ENCODE results near the gene TRIM32. TPM values are rescaled to one million over a fixed set of nuclear protein-coding genes. Genes with fewer than 3 reads are reported as not detected.

TRIM32 gene
- total and polyA plus RNA-seq, 2 of the 13 experiments (the other 11 are each of a cell fraction or from before 2014, with no cell fraction given): 6.5 to 7.7 TPM

DNA sequence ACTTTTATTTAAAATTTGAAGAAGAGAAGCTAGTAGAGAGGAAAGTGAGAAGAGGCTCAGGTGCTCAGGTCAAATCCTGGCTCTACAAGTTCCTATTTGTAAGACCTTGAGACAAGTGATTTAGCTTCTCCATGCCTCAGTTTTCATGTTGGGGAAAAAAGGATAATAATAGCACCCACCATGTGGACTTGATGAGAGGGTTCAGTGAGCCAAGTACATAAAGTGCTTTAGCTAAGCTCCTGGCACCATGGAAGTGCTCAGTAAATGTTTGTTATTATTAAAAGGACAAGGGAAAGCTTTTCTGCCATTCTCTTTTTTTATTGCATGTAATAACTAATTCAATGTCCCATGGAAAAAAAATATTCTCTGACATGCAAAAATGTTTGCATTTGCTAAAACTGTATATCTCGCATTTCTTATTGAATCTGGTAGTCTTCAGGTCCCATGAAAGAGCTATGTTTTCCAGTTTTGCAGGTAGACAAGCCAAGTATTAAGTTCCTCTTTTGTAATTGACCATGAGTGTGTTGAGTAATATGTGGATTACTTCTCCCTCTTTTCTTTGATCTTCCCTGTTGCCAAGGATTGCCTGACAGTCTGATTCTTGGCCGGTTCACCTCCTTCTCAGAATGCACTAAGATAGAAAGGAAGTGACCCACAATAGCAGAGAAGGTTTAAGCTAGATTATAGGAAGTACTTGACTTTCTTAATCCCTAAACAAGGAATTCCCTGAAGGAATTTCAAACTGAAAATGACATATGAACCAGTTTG is 45.6 kb upstream of the TRIM32 start:
- ATAC-seq (no peak), DNase-seq (ENCODE audit: low spot score) (no peak), FAIRE-seq (no peak)
- no TSS peak for BruUV-seq (replicated peaks)
- intact Hi-C loops (cut with micrococcal nuclease; ENCODE audit: unreplicated experiment) (no loop called here), in situ Hi-C loops (cut with HindIII; ENCODE audit: extremely low pct_ligation_motif_present, low pct_unique_long_range_greater_than_20kb) (no loop called here)
- Histone ChIP-seq H3K9ac (ENCODE audit: insufficient read depth, low read depth, low read length) (no peak overlapping the region), H4K20me1 (ENCODE audit: insufficient read depth, low read length) (no peaks in the 10 kb centered on the region), H3K9me3 (ENCODE audit: low read length) (no peaks in the 10 kb centered on the region), H3K4me3 (replicated peaks in 1 of 3; ENCODE audit: insufficient read depth in 1 of 3, low read depth in 2 of 3, low read length in 3 of 3) (no peak overlapping the region), H2AFZ (ENCODE audit: low read length) (no peak overlapping the region), H3K36me3 (replicated peaks in 1 of 2; ENCODE audit: control insufficient read depth in 1 of 2, insufficient read depth in 2 of 2, low read length in 2 of 2) (no peaks in the 10 kb centered on the region; a peak in 1 of 5 replicates), H3K27ac (ENCODE audit: extremely low read length, insufficient read depth, low read length) (no peak overlapping the region), H3K79me2 (ENCODE audit: insufficient read depth, low read length) (no peaks in the 10 kb centered on the region), H3K4me2 (ENCODE audit: low read depth, low read length) (no peak overlapping the region), H3K27me3 (ENCODE audit: control insufficient read depth in 1 of 2, insufficient read depth in 2 of 2, low read length in 2 of 2) (no peaks in the 10 kb centered on the region), H3K4me1 (ENCODE audit: insufficient read depth, low read length) (no peaks in the 10 kb centered on the region)
- no peak for TF ChIP-seq ZNF230 (CRISPR knock-in tag; IDR thresholded peaks at IDR 0.05)
- TF ChIP-seq, protein P1, sequence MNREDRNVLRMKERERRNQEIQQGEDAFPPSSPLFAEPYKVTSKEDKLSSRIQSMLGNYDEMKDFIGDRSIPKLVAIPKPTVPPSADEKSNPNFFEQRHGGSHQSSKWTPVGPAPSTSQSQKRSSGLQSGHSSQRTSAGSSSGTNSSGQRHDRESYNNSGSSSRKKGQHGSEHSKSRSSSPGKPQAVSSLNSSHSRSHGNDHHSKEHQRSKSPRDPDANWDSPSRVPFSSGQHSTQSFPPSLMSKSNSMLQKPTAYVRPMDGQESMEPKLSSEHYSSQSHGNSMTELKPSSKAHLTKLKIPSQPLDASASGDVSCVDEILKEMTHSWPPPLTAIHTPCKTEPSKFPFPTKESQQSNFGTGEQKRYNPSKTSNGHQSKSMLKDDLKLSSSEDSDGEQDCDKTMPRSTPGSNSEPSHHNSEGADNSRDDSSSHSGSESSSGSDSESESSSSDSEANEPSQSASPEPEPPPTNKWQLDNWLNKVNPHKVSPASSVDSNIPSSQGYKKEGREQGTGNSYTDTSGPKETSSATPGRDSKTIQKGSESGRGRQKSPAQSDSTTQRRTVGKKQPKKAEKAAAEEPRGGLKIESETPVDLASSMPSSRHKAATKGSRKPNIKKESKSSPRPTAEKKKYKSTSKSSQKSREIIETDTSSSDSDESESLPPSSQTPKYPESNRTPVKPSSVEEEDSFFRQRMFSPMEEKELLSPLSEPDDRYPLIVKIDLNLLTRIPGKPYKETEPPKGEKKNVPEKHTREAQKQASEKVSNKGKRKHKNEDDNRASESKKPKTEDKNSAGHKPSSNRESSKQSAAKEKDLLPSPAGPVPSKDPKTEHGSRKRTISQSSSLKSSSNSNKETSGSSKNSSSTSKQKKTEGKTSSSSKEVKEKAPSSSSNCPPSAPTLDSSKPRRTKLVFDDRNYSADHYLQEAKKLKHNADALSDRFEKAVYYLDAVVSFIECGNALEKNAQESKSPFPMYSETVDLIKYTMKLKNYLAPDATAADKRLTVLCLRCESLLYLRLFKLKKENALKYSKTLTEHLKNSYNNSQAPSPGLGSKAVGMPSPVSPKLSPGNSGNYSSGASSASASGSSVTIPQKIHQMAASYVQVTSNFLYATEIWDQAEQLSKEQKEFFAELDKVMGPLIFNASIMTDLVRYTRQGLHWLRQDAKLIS (CRISPR knock-in tag; IDR thresholded peaks at IDR 0.05): no peak
- TF ChIP-seq, protein P2, sequence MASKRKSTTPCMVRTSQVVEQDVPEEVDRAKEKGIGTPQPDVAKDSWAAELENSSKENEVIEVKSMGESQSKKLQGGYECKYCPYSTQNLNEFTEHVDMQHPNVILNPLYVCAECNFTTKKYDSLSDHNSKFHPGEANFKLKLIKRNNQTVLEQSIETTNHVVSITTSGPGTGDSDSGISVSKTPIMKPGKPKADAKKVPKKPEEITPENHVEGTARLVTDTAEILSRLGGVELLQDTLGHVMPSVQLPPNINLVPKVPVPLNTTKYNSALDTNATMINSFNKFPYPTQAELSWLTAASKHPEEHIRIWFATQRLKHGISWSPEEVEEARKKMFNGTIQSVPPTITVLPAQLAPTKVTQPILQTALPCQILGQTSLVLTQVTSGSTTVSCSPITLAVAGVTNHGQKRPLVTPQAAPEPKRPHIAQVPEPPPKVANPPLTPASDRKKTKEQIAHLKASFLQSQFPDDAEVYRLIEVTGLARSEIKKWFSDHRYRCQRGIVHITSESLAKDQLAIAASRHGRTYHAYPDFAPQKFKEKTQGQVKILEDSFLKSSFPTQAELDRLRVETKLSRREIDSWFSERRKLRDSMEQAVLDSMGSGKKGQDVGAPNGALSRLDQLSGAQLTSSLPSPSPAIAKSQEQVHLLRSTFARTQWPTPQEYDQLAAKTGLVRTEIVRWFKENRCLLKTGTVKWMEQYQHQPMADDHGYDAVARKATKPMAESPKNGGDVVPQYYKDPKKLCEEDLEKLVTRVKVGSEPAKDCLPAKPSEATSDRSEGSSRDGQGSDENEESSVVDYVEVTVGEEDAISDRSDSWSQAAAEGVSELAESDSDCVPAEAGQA (IDR thresholded peaks at IDR 0.05; ENCODE audit: low read depth): no peak
- TF ChIP-seq, protein P2 (CRISPR knock-in tag; IDR thresholded peaks at IDR 0.05; ENCODE audit: borderline replicate concordance): no peak
- no peak for TF ChIP-seq PHF5A (CRISPR knock-in tag; IDR thresholded peaks at IDR 0.05; ENCODE audit: low read depth, unreplicated experiment)
- no peak for TF ChIP-seq ZNF572 (CRISPR knock-in tag; IDR thresholded peaks at IDR 0.05)
- TF ChIP-seq SRSF4 (IDR thresholded peaks at IDR 0.05; ENCODE audit: low read depth, low read length, poor library complexity, severe bottlenecking): no peak
- TF ChIP-seq MBD4 (IDR thresholded peaks at IDR 0.05; ENCODE audit: borderline replicate concordance, low read length): no peak
- no peak for TF ChIP-seq ZNF33A (CRISPR knock-in tag; IDR thresholded peaks at IDR 0.05; ENCODE audit: borderline replicate concordance)
- ChIA-PET POLR2A (no interaction called here), CTCF (ENCODE audit: low intra/inter-chr PET ratio, low total read pairs) (no interaction called here)
- 98% methylated on average over 2 of the region's 2 CpGs for WGBS (ENCODE audit: low lambda C conversion rate)
